IPS DF 4.7 (cell line): ENCODE measurements around the gene TRIOBP.
"Not testable (repeated sequence)": the region's sequence is repeated elsewhere in the genome, so short reads cannot be mapped to it uniquely, and the experiment has no call there.

ENCODE experiments used
- DNase-seq: peaks from one replicate; pipeline ENCODE4 v3.0.0-alpha.2; 2013; ENCODE audit warnings: low spot score; ENCODE audit errors: extremely low read depth

Gene TRIOBP, protein sequence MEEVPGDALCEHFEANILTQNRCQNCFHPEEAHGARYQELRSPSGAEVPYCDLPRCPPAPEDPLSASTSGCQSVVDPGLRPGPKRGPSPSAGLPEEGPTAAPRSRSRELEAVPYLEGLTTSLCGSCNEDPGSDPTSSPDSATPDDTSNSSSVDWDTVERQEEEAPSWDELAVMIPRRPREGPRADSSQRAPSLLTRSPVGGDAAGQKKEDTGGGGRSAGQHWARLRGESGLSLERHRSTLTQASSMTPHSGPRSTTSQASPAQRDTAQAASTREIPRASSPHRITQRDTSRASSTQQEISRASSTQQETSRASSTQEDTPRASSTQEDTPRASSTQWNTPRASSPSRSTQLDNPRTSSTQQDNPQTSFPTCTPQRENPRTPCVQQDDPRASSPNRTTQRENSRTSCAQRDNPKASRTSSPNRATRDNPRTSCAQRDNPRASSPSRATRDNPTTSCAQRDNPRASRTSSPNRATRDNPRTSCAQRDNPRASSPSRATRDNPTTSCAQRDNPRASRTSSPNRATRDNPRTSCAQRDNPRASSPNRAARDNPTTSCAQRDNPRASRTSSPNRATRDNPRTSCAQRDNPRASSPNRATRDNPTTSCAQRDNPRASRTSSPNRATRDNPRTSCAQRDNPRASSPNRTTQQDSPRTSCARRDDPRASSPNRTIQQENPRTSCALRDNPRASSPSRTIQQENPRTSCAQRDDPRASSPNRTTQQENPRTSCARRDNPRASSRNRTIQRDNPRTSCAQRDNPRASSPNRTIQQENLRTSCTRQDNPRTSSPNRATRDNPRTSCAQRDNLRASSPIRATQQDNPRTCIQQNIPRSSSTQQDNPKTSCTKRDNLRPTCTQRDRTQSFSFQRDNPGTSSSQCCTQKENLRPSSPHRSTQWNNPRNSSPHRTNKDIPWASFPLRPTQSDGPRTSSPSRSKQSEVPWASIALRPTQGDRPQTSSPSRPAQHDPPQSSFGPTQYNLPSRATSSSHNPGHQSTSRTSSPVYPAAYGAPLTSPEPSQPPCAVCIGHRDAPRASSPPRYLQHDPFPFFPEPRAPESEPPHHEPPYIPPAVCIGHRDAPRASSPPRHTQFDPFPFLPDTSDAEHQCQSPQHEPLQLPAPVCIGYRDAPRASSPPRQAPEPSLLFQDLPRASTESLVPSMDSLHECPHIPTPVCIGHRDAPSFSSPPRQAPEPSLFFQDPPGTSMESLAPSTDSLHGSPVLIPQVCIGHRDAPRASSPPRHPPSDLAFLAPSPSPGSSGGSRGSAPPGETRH (N-terminal part only)

DNA sequence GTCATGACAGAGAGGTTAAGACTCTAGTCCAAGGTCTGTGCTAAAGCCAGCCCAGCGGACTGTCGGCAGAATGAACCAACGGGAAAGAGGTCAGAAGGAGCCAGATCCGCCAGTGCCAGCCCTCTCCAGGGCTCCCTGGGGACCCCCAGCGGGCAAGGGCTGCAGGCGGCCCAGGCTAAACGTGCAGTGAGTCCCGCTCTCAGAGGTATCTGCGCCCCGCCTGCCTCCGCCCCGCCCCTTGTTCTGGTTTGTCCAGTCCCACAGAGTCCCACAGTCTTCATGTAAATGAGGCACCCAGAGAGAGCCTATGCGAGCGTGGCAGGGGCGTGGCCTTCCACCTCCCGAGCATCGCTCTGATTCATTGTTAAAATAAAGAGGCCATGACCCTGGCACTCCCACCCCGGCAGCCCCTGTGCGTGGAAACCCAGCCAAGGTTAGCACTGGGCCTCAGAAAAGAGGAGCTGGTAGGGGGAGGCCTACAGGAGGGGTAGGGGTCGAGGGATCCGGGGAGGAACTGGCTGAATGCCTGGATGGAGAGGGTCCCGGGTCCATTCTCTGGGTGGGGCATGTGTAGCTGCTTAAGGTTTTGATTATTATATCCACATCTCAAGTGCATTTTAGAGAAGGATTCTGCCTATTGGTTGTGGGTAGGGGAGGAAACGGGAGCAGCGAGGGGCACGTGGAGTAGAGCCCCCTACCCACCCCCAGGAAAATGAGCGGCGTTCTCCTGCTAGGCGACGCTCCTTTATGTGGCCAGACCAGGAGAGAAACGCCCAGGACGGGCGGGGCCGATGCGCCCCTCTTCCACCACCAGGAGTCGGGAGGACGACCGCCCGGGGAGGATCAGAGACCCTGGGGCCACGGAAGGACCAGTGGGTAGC lies at the start of gene TRIOBP:
TSS of gene TRIOBP (plus strand) at position 392 of the 881 bp plus-strand sequence. CDS start 4,318 bp downstream, outside the sequence.
- no peak for DNase-seq

DNA sequence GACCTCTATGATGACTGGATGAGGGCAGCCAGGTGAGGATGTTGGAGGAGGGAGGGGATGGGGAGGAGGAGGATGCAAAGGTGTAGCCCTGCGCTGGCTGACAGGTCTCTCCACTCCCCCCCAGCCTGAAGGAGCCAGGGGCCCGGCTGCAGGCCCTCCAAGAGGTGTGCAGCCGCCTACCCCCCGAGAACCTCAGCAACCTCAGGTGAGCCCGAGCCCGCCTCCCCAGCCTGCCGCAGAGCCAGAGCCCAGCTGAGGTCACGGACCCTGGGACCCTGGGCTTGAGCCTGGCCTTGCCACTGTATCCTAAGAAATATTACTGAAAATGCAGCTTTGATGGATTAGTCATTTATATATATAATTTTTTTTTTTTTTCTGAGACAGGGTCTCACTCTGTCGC lies 49.5 kb upstream of the TRIOBP start:
- no peak for DNase-seq

DNA sequence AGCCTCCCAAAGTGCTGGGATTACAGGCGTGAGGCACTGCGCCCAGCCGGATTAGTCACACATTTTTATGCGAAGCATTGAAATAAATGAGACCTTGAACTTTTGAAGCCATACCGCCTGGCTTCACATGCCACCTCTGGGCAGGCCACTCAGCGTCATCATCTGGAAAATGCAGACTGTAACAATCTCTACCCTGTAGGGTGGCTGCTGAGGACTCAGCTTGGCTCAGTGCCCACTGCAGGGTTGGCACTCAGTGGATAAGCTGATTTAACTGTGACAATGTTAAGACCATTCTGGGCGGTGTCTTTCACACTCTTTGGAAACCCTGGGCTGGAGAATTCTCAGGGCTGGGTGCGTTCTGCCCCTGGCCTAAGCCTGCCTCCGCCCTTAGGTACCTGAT lies 48.9 kb upstream of the TRIOBP start:
- DNase-seq: no peak

DNA sequence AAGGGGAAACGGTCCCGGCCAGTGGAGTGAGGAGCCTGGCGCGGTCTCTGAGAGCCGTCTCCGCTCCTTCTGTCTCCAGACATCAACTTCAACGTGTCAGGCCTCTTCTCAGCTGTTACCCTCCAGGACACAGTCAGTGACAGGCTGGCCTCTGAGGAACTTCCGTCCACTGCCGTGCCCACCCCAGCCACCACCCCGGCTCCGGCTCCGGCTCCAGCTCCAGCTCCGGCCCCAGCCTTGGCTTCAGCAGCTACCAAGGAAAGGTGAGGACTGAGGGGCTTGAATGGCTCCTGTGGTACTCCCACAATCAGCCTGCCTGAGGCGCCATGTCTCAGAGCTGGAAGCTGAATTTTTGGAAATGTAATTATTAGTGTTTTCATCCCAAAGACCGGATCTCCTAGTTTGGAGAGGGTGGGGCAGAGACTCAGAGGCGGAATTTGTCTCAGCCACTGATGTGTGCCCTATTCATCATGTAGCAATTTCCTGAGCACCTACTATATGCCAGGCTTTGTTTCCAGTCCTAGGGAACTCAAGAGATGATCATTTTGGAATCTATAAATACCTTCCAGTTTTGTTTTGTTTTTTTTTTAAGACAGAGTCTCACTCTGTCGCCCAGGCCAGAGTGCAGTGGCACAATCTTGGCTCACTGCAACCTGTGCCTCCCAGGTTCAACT lies 46.2 kb upstream of the TRIOBP start:
- DNase-seq: no peak

DNA sequence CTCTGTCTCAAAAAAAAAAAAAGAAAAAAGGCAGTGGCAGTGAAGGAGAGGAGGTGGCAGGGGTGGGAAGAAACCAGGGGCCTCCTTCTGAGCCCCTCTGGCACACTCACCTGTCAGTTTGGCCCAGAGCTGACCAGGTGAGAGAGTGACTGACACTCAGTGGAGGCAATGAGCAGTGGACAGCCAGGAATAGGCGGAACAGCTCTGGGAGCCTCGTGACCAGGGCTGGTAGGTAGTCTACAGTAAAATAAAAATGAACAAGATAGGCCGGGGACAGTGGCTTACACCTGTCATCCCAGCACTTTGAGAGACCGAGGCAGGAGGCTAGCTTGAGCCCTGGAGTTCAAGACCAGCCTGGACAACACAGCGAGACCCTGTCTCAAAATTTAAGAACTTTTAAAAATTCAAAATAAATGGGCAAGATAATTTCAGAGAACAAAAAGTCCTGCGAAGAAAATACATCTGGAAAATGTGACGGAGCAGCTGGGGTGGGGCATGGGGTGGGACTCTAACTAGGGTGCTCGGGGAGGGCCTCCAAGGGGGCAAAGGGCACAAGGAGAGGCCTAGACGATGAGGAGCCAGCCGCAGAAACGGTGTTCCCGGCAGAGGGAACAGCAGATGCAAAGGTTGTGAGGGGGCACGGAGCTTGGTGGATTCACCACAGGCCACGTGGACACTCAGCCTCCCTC lies 42.1 kb upstream of the TRIOBP start:
- DNase-seq: no peak

DNA sequence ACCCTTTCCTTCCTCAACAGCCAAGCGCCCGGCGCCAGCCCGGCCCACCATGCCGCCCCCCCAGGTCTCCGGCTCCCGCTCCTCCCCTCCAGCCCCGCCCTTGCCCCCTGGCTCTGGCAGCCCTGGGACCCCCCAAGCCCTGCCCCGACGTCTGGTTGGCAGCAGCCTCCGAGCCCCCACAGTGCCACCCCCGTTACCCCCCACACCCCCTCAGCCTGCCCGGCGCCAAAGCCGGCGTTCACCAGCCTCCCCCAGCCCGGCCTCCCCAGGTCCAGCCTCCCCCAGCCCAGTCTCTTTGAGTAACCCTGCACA lies 41.6 kb upstream of the TRIOBP start:
- DNase-seq: no peak

DNA sequence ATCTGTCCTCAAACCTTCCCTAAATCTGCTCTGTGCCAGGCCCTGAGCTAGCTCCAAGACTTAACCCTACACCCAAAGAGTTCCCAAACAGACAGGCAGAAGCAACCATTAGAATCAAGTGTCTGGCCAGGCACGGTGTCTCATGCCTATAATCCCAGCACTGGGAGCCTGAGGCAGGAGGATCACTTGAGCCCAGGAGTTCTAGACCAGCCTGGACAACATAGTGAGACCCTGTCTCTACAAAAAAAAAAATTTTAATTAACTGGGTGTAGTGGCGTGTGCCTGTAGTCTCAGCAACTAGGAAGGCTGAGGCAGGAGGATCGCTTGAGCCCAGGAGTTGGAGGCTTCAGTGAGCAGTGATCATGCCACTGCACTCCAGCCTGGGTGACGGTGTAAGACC lies 40.3 kb upstream of the TRIOBP start:
- DNase-seq: not testable (repeated sequence)

DNA sequence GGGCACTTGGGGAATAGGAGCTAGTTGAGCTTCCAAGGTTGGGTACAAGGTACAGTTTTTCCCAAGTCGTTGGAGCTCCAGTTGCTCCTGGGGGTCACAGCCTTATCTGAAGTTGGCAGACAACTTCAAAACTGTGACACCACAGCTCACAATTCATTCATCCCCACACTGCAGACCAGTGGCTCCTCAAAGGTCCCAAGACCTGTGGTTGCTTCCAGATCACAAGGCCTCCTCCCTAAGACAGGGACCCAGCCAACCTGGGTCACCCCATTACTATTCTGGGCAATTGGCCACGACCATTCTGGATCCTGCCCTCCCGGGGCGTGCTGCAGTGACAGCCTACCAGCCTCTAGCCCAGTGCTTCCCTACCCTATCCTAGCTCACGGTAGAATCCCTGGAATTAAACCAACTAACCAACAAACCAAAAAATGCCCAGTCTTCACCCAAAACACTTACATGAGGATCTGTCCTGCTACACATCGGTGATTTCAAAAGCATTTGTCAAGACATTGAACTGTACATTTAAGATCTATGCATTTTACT lies 39.2 kb upstream of the TRIOBP start:
- no peak for DNase-seq

DNA sequence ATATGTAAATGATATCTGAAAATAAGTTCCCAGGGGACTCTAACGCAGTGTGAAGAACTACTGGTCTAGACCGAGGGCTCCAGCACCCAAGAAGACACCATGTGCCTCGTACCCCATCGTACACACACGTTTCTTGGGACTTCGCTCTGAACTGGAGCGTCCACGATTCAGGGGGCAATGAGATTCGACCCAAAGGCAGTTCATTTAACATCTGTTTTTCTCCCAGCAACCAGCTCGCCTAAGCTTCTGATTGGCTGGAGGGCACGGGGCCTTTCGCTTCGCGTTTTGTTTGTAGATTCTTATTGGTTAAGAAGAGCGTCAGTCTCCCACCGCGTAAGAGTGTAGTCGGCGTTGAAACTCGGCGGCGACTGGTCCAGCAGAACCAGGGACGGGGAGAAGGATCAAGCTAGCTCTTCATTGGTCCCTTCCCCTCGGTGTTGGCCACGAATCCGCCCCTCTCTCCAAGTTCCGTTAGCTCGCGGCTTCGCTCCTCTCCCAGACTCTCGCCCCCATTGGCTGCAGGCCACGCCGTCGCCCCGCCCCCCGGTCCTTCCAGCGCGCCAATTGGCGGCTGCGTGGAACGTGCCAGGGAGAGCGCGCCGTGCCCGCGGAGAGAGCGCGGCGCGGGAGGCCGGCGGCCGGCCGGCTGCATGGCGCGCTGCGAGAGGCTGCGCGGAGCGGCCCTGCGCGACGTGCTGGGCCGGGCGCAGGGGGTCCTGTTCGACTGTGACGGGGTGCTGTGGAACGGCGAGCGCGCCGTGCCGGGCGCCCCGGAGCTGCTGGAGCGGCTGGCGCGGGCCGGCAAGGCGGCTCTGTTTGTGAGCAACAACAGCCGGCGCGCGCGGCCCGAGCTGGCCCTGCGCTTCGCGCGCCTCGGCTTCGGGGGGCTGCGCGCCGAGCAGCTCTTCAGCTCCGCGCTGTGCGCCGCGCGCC lies 38.4 kb upstream of the TRIOBP start, which contains the start of gene PDXP:
TSS of gene PDXP (plus strand) at position 591 of the 933 bp plus-strand sequence. CDS start at position 651, 60 bp downstream.
- peak; percentile 98 for DNase-seq

DNA sequence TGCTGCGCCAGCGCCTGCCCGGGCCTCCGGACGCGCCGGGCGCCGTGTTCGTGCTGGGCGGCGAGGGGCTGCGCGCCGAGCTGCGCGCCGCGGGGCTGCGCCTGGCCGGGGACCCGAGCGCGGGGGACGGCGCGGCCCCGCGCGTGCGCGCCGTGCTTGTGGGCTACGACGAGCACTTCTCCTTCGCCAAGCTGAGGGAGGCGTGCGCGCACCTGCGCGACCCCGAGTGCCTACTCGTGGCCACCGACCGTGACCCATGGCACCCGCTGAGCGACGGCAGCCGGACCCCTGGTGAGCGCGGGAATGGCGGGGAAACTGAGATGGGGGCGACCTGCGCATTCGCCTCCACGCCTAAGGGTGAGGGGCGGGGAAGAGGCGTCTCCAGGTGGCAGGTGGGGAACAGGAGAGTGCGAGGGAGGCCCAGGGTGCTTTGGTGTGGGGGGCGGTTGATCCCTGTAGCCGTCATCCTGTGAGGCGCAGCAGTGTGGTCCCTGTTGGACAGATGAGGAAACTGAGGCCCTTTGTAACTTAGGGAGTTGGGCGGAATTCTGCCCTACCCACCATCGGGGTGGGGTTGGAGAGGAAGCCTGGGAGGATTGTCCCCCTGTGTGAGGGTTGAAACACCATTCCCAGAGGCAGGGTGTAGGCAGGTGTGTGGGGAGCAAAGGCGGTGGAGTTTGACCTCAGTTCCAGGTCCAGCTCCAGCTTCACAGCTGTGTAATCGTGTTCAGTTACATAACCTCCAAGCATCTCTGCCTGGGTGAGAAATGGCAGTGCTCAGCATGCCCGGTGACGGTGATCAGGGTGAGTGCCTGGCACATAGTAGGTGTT lies 37.6 kb upstream of the TRIOBP start:
- no peak for DNase-seq

DNA sequence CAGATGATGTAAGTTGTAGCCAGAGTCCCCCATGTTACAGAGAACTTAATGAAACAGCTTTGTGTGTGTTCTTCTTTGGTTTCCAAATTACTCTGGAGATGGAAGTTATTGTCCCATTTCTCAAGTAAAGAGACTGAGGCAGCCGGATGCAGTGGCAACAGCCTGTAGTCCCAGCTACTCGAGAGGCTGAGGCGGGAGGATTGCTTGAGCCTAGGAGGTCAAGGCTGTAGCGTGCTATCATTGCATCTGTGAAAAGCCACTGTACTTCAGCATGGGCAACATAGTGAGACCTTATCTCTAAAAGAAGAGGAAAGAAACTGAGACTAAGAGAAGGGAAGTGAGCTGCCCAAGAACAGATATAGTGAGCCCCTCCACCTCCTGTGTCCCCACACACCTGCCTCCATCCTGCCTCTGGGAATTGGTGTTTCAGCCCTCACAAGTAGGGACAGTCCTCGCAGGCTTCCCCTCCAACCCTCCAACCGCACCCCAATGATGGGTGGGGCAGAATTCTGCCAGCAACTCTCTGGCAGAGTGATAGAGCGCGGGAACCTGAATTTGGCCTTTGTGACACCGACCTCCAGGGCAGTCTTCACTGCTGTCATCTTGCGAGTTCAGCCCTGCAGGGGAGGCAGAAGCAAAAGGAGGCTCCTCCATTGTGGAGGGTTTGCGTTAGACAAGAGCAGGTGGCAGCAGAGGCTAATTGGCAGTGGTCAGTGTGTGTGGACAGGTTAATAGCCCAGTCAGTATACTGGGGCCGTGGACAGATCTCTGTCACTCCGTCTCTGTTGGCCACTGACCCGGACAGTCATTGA lies 36.7 kb upstream of the TRIOBP start:
- no peak for DNase-seq

DNA sequence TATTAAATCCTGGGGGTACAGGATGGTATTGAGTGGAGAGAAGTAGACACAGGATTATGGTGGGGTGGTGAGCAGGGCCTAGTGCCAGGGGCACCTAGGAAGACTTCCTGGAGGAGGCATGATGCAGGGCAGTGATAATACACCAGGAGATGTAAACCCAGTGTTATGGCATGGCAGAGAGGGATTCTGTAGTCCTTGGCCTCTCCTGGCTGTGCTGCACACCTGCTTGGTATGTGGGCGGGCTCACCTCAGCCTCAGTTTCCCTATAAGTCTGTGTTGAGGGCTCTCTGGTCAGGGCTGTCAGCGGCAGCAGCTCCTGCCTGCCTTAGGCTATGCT lies 36.2 kb upstream of the TRIOBP start:
- DNase-seq: no peak

DNA sequence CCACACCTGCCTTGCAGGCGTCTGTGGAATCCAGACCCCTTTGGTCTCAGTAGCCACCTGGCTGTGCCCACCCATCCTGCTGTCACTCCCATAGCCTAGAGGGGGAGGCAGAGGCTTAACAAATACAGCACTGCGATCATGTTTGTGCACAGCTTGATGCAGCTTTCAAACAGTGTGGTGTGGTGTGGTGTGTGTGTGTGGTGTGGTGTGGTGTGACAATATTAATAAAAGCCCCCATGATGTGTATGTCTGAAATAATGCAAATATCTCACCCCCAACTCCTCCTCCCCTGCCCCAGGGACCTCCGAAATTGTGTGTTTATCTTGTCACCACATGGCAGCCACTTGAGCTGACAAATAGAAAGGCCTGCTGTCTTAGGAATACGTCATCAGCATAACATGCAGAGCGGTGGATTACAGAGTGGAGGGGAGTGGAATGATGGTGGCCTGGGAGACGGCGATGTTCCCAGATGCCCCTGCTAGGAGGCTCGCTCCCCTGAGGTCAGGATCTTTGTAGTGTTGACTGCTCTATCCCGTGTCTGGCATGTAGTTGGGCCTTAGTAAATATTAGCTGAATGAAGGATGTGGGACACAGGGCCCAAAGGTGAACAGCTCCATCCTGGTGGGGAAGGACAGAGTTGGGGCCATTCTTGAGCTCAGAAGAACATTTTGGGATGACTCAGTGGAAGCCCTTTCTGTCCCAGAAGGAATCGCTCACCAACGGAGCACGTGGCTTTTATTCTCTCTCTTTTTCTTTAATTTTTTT lies 35.5 kb upstream of the TRIOBP start:
- no peak for DNase-seq

DNA sequence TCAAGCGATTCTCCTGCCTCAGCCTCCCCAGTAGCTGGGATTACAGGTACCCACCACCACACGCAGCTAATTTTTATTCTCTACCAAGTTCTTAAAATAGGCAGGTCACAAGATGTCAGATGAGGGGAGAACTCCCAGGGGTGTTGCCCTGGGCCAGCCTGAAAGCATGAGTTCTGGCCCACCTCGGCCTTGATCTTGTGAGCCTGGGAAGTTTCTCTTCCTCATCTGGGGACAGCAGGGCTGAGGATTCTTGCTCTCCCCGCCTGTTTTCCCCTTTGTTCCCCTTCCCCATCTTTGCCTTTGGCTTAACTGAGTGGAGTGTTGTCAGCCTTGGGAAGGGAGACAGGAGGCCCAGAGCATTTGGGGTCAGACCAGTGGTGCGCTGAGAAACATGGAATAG lies 34.8 kb upstream of the TRIOBP start:
- DNase-seq: no peak

DNA sequence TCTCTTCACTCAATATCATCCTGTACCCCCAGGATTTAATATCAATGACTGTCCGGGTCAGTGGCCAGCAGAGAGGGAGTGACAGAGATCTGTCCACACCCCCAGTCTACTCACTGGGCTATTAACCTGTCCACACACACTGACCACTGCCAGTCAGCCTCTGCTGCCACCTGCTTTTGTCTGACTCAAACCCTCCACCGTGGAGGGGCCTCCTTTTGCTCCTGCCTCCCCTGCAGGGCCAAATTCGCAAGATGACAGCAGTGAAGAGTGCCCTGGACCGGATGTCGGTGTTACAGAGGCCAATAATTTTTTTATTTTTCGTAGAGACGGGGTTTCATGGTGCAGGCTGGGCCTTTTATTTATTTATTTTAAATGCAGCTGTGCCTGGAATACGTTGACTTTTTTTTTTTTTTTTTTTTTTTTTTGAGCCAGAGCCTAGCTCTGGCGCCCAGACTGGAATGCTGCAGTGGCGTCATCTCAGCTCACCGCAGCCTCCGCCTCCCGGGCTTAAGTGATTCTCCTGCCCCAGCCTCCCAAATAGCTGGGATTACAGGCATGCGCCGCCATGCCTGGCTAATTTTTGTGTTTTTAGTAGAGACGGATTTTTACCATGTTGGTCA lies 33.2 kb upstream of the TRIOBP start:
- DNase-seq: no peak
